HG03354 (cell line): ENCODE results near the gene TMEM81.

Source experiments
- ATAC-seq: cut with Tn5 transposase; IDR thresholded peaks from one replicate; pipeline ENCODE4 v1.9.1; 2021; ENCODE audit warnings: mild to moderate bottlenecking; ENCODE audit not compliant: unreplicated experiment, poor library complexity, severe bottlenecking

Gene TMEM81

DNA sequence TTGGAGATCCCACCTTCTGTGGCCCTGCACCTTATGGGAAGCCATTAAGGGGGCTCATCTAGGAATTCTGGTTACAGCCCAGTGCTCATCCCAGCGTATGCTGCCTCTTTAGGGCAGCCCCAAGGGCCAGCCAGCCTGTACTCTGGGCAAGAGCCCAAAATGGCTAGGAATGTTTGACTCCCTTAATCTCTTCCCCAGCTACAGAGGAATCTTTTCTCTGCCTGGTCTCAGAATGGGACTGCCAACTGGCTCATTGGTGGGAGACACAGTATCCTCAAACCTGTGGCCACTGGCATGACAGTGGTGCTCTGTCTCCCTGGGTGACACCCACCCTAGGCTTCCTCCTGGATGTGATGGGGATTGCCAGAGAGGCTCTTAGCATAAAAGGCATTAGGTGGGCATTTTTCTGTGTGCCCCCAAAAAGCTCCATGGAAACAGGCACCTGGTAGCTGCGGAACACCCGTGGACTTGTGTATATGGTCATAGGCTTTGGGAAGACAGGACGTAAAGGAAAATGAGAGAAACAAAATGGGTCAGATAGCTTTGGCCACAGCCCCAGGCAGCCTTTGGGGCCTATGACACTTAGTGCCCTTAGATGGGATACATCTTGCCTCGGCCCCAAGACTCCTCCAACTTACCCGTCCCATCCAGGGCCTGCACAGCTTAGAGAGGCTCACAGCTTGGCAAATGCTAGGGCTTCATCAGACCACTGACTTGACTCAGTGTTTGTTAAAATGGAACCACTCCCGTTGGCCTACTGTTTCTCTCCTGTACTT, 6.9 kb downstream of the TMEM81 start:
- ATAC-seq = no peak

- ATAC-seq = no peak
Measured at GRCh38 chr1:205076245-205076761, 8.0 kb downstream of the TMEM81 start.

DNA sequence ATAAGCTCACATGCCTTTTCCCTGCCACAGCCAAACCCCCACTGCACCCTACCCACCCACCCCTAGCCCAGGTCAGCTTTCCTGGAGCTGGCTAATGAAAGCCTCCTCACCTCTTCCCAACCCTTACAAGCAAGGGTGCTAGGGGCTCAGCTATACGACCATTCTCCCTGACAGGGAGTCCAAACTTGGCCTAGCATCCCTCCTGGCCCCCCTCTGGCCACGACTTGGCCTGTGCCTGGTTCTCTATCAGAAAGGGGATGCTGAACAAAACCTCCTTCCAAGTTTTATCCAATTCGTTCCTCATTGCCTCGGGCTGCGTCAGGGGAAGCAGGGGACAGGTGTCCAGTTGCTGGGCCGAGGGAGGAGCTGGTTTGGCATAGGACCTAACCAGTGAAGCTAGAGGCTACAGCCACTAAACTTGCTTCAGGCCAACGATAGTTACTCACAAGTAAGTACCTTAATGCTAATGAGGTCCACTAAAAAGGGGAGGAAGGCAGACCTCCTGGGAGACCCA, 8.6 kb downstream of the TMEM81 start:
- ATAC-seq = no peak

- no peak for ATAC-seq
Measured at GRCh38 chr1:205074513-205074912, 9.7 kb downstream of the TMEM81 start.

DNA sequence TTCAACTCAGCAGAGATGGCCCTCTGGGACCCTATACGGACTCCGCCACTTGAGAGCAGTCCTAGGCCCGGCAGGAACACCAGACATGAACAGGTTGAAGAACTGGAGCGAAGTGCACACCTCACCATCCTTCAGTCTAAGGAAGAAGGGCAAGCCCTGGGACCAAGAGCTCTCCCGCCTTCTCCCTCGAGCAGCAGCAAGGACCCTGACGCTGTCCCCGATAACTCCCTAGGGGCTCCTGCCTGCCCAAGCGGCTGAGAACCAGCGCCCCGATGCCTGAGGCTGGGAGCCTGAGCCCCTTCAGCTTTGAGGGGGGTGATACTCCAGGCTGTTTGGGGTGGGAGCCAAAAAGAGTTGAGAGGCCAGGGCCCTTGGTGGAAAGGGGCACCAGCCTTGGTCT, 10.2 kb downstream of the TMEM81 start:
- ATAC-seq = no peak

DNA sequence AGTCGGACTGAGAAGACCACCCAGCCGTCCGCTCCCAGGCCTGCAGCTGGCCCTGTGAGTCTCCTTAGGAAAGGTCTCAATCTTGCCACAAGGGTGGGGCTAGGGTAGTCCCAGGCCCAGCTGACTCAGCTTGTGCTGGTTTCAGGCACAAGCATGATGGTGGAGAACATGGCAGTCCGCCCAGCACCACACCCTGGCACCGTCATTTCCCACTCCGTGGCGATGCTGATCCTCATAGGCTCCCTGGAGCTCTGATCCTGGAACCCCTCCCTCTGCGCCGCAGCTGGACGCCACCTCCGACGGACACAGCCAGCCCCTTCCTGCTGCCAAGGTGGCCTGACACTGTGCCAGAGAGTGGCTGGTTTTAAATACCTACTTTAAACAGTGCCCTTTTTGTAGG, 10.7 kb downstream of the TMEM81 start:
- ATAC-seq = no peak

- no peak for ATAC-seq
Measured at GRCh38 chr1:205072881-205073280, 11.4 kb downstream of the TMEM81 start.

DNA sequence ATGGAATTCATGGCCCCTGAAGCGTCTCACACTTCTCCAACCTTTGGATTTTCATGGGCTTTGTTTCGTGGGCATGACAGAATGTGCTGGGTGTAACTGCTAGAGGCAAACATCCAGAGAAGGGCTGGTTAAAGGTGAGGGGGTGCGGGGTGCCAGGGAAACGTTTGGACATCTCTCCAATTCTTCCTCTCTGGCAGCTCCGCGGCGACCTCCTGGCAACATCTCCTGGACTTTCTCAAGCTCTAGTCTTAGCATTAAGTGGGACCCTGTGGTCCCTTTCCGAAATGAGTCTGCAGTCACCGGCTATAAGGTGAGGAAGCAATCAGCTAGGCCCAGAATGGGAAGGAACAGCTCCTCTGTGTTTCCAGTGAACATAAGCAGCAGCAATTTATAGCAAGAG, 12.0 kb downstream of the TMEM81 start:
- no peak for ATAC-seq

DNA sequence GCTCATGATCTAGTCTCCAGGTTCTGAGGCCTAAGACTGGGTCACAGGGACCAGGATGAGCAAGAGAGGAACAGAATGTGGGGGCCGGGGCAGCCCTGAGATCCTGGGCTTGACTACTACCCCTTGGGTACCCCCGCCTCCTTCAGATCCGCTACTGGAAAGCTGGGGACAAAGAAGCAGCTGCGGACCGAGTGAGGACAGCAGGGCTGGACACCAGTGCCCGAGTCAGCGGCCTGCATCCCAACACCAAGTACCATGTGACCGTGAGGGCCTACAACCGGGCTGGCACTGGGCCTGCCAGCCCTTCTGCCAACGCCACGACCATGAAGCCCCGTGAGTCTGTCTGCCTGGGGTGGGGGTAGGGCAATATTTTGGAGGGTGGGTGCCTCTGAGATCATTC, 12.5 kb downstream of the TMEM81 start:
- ATAC-seq = no peak

DNA sequence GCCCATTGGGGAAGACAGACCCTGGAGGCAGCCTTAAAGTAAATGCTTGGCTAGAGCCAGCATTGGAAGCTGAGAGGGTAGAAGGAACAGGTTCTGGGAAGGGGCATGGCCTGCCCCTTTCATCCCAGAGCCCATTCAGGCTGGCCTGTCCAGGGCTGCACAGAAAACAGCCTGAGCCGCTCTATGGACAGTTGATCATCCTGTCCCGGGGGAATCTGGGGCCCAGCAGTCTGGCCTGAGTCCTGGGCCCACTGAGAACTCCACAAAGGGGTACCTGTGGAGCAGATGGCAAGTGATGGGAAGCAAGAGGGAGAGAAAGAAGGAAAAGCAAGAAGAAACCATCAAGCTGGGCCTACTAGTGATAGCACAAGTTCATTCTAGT, 13.2 kb downstream of the TMEM81 start:
- ATAC-seq = no peak

GRCh38 chr1:205069371-205070125, 14.7 kb downstream of the TMEM81 start:
- no peak for ATAC-seq

DNA sequence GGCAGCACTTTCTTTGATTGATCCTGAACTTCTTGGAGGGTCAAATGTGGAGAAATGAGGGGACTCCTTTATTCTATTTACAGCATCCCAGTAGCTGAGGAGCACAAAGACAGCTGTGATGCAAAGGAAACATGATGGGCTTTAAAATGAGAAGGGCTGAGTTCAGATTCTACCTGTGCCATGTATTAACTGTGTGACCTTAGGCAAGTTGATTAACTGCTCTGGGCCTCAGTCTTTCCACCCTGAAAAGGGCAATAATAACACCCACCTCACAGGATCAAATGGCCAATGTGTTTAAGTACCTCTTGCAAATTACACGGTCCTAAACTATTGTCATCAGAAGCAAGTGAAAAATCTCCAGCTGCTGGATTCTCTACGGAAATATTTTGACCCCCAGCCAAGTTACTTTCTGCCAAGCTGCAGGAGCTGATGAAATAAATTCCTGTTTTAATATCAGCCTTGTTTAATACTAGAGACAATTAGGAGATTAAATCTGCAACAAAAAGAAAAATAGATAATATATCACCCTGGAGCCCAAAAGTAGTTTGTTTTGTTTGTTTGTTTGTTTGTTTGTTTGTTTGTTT, 15.7 kb downstream of the TMEM81 start:
- no peak for ATAC-seq

DNA sequence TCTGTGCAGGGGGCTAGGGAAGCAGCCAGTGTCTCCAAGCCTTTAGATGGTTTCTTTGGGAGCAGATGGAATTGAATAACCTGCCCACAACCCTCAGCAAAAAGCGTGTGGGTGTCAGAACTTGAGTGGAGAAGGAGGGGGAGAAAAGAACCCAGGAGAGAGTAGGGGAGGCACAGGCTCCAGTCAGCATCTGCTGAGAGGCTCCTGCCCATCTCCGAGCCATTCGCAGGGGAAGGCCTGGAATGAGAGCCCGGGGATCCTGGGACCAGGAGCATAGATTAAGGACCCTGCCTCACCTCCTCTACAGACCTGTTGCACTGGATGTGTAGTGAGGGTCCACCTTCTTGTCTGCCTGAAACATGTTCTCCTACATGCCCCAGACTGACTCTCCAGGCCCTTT, 16.3 kb downstream of the TMEM81 start:
- no peak for ATAC-seq

DNA sequence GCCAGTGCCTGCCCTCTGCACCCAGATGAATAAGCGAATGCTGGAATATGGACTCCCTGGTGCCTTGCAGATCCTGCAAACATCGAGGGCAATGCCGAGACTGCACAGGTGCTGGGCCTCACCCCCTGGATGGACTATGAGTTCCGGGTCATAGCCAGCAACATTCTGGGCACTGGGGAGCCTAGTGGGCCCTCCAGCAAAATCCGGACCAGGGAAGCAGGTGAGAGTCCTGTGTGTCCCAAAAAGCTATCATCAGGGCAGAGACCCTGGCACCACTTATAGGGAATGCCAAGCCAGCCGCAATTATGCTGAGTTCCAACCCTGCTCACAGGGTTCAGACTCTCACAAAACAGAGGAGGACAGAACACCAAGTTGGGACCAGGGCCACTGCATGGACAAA, 17.2 kb downstream of the TMEM81 start:
- ATAC-seq = no peak

DNA sequence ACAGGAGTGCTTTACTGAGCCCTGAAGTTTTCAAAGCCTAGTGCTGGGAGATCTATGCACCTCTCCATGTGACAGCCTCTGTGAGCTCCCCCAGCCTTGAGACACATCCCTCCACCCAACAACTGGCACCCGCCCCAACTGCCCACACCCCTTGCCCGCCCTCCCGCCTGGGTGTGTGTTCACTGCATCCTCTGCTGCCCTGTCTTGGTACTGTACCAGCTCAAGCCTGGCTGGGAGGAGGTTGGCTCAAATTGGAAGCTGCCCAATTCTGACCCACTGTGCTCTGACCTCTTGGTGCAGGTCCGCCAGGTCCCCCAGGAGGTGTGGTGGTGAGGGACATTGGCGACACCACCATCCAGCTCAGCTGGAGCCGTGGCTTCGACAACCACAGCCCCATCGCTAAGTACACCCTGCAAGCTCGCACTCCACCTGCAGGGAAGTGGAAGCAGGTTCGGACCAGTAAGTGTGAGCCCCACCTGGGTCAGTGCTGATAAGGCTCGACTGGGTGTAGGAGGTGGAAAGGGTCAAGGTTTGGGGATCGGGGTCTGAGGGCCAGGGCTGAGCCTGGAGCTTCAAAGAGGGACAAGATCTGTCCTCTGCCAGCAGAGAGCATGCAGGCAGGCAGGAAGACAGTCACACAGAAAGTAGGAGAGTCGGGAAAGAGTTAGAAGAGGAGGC, 18.0 kb downstream of the TMEM81 start:
- no peak for ATAC-seq

GRCh38 chr1:205065666-205066065, 18.6 kb downstream of the TMEM81 start:
- no peak for ATAC-seq

DNA sequence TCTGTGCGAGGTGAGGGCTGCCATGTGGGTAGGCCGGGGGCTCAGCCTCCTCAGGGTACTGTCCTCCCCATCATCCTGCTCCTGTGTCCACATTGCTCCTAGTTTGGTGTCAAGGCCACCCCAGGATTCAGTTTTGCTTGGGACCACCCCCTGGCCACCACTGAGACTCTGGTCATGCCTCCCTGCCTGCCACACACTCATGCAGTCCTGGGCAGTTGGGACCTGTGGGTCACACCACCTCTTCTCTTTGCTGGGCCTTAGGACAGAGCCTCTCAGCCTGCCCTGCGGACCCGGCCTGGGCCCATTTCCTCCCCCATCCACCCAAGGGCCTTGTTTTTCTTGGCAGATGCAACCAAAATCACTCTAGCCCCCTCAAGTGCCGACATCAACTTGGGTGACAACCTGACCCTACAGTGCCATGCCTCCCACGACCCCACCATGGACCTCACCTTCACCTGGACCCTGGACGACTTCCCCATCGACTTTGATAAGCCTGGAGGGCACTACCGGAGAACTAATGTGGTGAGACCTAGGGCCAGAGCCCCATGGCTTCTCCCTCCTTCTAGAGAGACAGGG, 19.4 kb downstream of the TMEM81 start:
- no peak for ATAC-seq

GRCh38 chr1:205064301-205064700, 20.0 kb downstream of the TMEM81 start:
- ATAC-seq = no peak

GRCh38 chr1:205062895-205063294, 21.4 kb downstream of the TMEM81 start:
- no peak for ATAC-seq

DNA sequence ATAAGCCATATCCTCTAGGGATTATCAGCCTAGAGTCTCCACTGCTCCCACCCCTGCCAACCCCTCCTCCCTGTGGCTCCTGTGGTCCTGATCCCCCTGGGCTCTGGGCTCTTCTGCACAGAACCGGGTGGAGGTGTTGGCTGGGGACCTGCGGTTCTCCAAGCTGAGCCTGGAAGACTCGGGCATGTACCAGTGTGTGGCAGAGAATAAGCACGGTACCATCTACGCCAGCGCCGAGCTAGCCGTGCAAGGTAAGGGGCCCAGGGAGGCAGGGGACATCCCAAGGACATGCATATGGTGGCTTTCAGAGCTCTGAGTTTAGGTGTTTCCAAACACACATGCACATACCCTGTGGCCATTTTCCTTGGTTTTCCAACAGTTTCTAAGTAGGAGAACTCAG, 21.9 kb downstream of the TMEM81 start:
- ATAC-seq = no peak
